Neutrophil (primary cell): Measurements from ENCODE around the gene VPS72.

Experiments used
- H3K27ac ChIP-seq: fragments of 200-600 bp; sonication (generic); 2 replicates; pipeline ENCODE4 v1.5.1; 2016; ENCODE audit warnings: mild to moderate bottlenecking, moderate library complexity
- H3K27me3 ChIP-seq: fragments of 200-600 bp; sonication (generic); 2 replicates; pipeline ENCODE4 v1.6.0; 2016; ENCODE audit warnings: mild to moderate bottlenecking
- H3K36me3 ChIP-seq: fragments of 200-600 bp; sonication (generic); 2 replicates; pipeline ENCODE4 v1.5.1; 2017
- H3K4me1 ChIP-seq, 2 experiments: fragments of 200-600 bp in 1 of 2; sonication (generic) in 1 of 2; 1 replicate in 1 of 2; 2 replicates in 1 of 2; pipeline versions ENCODE4 v1.5.1 to v1.6.1; 2013 to 2016; ENCODE audit warnings: low read depth in 1 of 2, low read length in 1 of 2, mild to moderate bottlenecking in 1 of 2, moderate library complexity in 1 of 2; ENCODE audit not compliant: control insufficient read depth in 1 of 2, insufficient read depth in 1 of 2
- H3K4me3 ChIP-seq, 2 experiments: fragments of 200-600 bp in 1 of 2; sonication (generic) in 1 of 2; 1 replicate in 1 of 2; 2 replicates in 1 of 2; pipeline ENCODE4 v1.5.1; 2013 to 2016; ENCODE audit warnings: low read depth in 1 of 2, low read length in 1 of 2, mild to moderate bottlenecking in 1 of 2, moderate library complexity in 1 of 2
- H3K9me3 ChIP-seq: fragments of 200-600 bp; sonication (generic); 2 replicates; pipeline ENCODE4 v1.5.1; 2016
- TF ChIP-seq, protein P1 (sequence below): fragments of 200-600 bp; sonication (generic); IDR thresholded peaks from 2 replicates; pipeline ENCODE4 v1.5.1; 2016; ENCODE audit warnings: antibody characterized with exemption

Gene VPS72

GRCh38 chr1:151134396-151134795, 55.6 kb downstream of the VPS72 start:
- Histone ChIP-seq H3K4me3 (no peak overlapping the region), H3K4me1 (peaks cover 11 to 13% of the 10 kb centered on the region in 2 experiments), H3K27ac (no peak overlapping the region), H3K27me3 (peaks cover 15% of the 10 kb centered on the region), H3K36me3 (no peaks in the 10 kb centered on the region), H3K9me3 (no peaks in the 10 kb centered on the region)
- TF ChIP-seq, protein P1, sequence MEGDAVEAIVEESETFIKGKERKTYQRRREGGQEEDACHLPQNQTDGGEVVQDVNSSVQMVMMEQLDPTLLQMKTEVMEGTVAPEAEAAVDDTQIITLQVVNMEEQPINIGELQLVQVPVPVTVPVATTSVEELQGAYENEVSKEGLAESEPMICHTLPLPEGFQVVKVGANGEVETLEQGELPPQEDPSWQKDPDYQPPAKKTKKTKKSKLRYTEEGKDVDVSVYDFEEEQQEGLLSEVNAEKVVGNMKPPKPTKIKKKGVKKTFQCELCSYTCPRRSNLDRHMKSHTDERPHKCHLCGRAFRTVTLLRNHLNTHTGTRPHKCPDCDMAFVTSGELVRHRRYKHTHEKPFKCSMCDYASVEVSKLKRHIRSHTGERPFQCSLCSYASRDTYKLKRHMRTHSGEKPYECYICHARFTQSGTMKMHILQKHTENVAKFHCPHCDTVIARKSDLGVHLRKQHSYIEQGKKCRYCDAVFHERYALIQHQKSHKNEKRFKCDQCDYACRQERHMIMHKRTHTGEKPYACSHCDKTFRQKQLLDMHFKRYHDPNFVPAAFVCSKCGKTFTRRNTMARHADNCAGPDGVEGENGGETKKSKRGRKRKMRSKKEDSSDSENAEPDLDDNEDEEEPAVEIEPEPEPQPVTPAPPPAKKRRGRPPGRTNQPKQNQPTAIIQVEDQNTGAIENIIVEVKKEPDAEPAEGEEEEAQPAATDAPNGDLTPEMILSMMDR = no peak

DNA sequence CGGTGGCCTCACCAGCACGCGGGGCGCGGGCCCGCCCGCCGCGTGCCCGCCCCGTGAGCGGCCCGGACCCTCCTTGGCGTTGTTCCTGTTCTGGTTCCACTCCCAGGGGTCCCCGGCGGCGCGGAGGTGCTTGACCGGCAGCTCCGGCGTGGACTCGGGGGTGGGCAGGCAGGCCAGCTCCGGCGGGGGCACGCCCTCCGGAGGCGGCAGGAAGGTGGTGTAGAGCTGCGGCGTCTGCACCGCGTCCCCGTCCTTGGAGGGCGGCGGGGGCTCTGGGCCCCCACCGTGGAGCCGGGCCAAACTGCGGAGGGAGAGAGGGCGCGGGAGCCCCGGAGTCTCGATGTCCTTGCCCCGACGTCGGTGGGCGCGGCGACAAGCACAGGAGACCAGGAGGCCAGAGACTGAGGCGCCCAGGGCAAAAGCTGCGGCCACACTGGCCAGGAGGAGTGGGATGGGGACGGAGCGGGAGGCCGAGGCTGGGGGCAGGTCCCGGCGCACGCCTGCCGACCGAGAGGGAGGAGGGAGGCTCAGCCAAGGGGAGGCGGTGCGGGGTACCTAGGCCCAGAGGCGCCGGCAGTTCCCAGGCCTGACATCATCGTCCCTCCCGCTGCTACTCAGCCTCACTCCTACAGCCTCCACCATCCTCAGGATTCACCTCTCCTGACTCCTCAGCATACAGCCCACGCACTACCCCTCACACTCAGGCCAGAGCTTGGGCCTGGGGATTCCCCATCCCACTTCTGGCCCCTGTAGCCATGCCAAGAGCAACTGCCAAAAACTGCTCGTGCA, 56.8 kb downstream of the VPS72 start:
- Histone ChIP-seq H3K9me3 (no peaks in the 10 kb centered on the region), H3K27ac (no peak overlapping the region), H3K36me3 (no peaks in the 10 kb centered on the region), H3K4me1 (peaks cover 11 to 13% of the 10 kb centered on the region in 2 experiments), H3K27me3 (peaks cover 15% of the 10 kb centered on the region), H3K4me3 (no peak overlapping the region)
- TF ChIP-seq, protein P1 = no peak

DNA sequence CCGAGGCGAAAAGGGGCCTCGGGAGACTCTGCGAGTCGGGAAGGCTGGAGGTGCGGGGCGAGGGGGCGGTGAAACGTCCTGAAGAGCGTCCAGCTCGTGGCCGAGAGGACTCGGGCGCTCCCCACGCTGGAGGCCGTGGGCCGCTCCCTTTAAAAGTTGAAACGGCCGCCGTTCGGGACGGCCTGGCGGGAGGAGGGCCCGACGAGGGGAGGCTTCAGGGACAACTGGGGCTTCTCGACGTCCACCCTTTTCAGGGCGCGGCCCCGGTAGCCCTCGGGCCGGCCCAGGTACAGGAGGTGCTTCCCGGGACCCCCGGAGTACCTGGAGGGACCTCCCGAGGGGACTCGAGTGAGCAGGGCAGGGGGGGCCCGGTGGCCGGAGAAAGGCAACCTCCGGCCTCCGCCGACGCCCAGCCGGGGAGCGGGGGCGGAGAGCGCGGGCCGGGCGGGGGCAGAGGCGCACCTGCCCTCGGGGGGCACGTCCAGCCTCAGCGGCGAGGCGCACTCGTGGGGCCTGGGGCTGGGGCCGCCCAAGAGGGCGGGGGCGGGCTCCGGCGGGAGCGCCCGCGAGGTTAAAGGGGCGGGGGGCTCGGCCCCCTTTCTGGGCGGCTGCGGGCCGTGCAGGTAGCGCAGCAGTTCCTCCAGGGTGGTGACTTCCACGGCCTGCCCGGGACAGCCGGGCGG, 57.5 kb downstream of the VPS72 start:
- no peaks in the 10 kb centered on the region for H3K36me3 ChIP-seq
- no peak overlapping the region for H3K27ac ChIP-seq
- H3K27me3 ChIP-seq = peaks cover 15% of the 10 kb centered on the region
- H3K9me3 ChIP-seq = no peaks in the 10 kb centered on the region
- TF ChIP-seq, protein P1 = no peak
- no peak overlapping the region for H3K4me3 ChIP-seq
- peaks cover 11 to 13% of the 10 kb centered on the region in 2 experiments for H3K4me1 ChIP-seq

GRCh38 chr1:151131701-151132334, 58.2 kb downstream of the VPS72 start:
- H3K4me1 ChIP-seq = peaks cover 11 to 13% of the 10 kb centered on the region in 2 experiments
- no peaks in the 10 kb centered on the region for H3K36me3 ChIP-seq
- H3K4me3 ChIP-seq = peak overlapping the region in 1 of 2 experiments; percentile 35
- no peak overlapping the region for H3K27ac ChIP-seq
- TF ChIP-seq, protein P1 = no peak
- H3K9me3 ChIP-seq = no peaks in the 10 kb centered on the region
- peaks cover 15% of the 10 kb centered on the region for H3K27me3 ChIP-seq

- H3K27me3 ChIP-seq = peaks cover 15% of the 10 kb centered on the region
- TF ChIP-seq, protein P1 = no peak
- peaks cover 11 to 13% of the 10 kb centered on the region in 2 experiments for H3K4me1 ChIP-seq
- no peaks in the 10 kb centered on the region for H3K9me3 ChIP-seq
- peak overlapping the region; percentile 30 to 35 for H3K4me3 ChIP-seq
- no peaks in the 10 kb centered on the region for H3K36me3 ChIP-seq
- H3K27ac ChIP-seq = no peak overlapping the region
These were observed 58.9 kb downstream of the VPS72 start for GRCh38 chr1:151130987-151131586.
